CD4-positive, alpha-beta T cell (primary cell): ENCODE measurements around the gene ARL17A. TPM values are rescaled to one million over a fixed set of nuclear protein-coding genes. Genes with fewer than 3 reads are reported as not detected.
"Not testable (repeated sequence)": the region's sequence is repeated elsewhere in the genome, so short reads cannot be mapped to it uniquely, and the experiment has no call there.

Experiments used
- ATAC-seq: fragments of 200-7000 bp; cut with Tn5 transposase; one replicate; pipeline ENCODE4 v1.10.0; 2022; ENCODE audit warnings: mild to moderate bottlenecking; ENCODE audit not compliant: poor library complexity
- CTCF ChIA-PET: fragments of 350-600 bp; sonication (Branson Sonifier 250); formaldehyde crosslinking; loops from one replicate; lab custom pipeline; 2021; ENCODE audit warnings: antibody characterized with exemption, inconsistent platforms; lab: Charles Lee
- POLR2A ChIA-PET: fragments of 350-600 bp; sonication (Branson Sonifier 250); formaldehyde crosslinking; loops from one replicate; lab custom pipeline; 2021; ENCODE audit warnings: antibody characterized with exemption, inconsistent platforms; lab: Charles Lee
- DNase-seq, 14 experiments: peaks; one replicate each; pipeline ENCODE4 v3.0.0-alpha.2; 2013 to 2020; ENCODE audit warnings: mixed read lengths in 2 of 14
- H3K27ac ChIP-seq, 2 donors: one replicate each; pipeline versions ENCODE4 v1.5.1 to v1.7.0; 2013; ENCODE audit warnings: low read length in 2 of 2, low read depth in 1 of 2, mild to moderate bottlenecking in 1 of 2
- H3K27me3 ChIP-seq, 2 experiments: 1 replicate in 1 of 2; 2 replicates in 1 of 2; pipeline versions ENCODE4 v1.6.1 to v1.7.0; 2013; ENCODE audit warnings: low read length in 2 of 2, control low read depth in 1 of 2, mild to moderate bottlenecking in 1 of 2, moderate library complexity in 1 of 2; ENCODE audit not compliant: insufficient read depth in 2 of 2, control insufficient read depth in 1 of 2
- H3K36me3 ChIP-seq: one replicate; pipeline ENCODE4 v1.6.1; 2013; ENCODE audit warnings: low read length, control low read depth; ENCODE audit not compliant: insufficient read depth
- H3K4me1 ChIP-seq: one replicate; pipeline ENCODE4 v1.6.1; 2013; ENCODE audit warnings: low read length, control low read depth; ENCODE audit not compliant: insufficient read depth
- H3K4me3 ChIP-seq: one replicate; pipeline ENCODE4 v1.5.1; 2013; ENCODE audit warnings: mild to moderate bottlenecking, low read length, moderate library complexity
- H3K9me3 ChIP-seq, 2 experiments: 1 replicate in 1 of 2; 2 replicates in 1 of 2; pipeline versions ENCODE4 v1.6.1 to v1.7.0; 2013; ENCODE audit warnings: low read length in 2 of 2, mild to moderate bottlenecking in 2 of 2, control low read depth in 1 of 2, moderate library complexity in 1 of 2; ENCODE audit not compliant: control insufficient read depth in 1 of 2, insufficient read depth in 1 of 2
- H3K27ac Mint-ChIP-seq: one replicate; pipeline ENCODE4 v1.8.0; 2020; ENCODE audit warnings: mixed read lengths
- H3K27me3 Mint-ChIP-seq: one replicate; pipeline ENCODE4 v1.8.0; 2021; ENCODE audit warnings: mixed read lengths
- H3K36me3 Mint-ChIP-seq: one replicate; pipeline ENCODE4 v1.8.0; 2021; ENCODE audit warnings: low read depth, mixed read lengths
- H3K4me1 Mint-ChIP-seq: one replicate; pipeline ENCODE4 v1.8.0; 2021; ENCODE audit warnings: low read depth, mixed read lengths
- H3K4me3 Mint-ChIP-seq: one replicate; pipeline ENCODE4 v1.8.0; 2020; ENCODE audit warnings: mild to moderate bottlenecking, mixed read lengths
- H3K9me3 Mint-ChIP-seq: one replicate; pipeline ENCODE4 v1.8.0; 2020; ENCODE audit warnings: mixed read lengths
- intact Hi-C, 2 experiments: fragments of 100-400 bp; cut with DNase I in 1 of 2; cut with micrococcal nuclease in 1 of 2; formaldehyde crosslinking; loops; one replicate each; pipeline versions ENCODE4 v1.15.1 to v1.9.0; 2023 to 2025; cut with DNase I, micrococcal nuclease
- total RNA-seq, 174 experiments: library from RNA in 2 of 174; stranded (reverse) in 2 of 174; gene quantifications; one replicate each; pipeline ENCODE4 v1.2.3 and lab custom pipeline; 2021 to 2026

ARL17A gene
- total RNA-seq, 2 experiments from 2014 or later: 16.5 to 20.0 TPM

GRCh38 chr17:46481310-46481709 is 98.2 kb downstream of the ARL17A start:
- H3K4me3 ChIP-seq, CTCF ChIA-PET, H3K9me3 Mint-ChIP-seq, H3K36me3 ChIP-seq, H3K4me1 ChIP-seq, H3K27me3 Mint-ChIP-seq, H3K4me1 Mint-ChIP-seq, H3K9me3 ChIP-seq, H3K27ac Mint-ChIP-seq, intact Hi-C loops, H3K4me3 Mint-ChIP-seq, ATAC-seq, H3K36me3 Mint-ChIP-seq, DNase-seq, H3K27me3 ChIP-seq, H3K27ac ChIP-seq, POLR2A ChIA-PET: not testable (repeated sequence)

DNA sequence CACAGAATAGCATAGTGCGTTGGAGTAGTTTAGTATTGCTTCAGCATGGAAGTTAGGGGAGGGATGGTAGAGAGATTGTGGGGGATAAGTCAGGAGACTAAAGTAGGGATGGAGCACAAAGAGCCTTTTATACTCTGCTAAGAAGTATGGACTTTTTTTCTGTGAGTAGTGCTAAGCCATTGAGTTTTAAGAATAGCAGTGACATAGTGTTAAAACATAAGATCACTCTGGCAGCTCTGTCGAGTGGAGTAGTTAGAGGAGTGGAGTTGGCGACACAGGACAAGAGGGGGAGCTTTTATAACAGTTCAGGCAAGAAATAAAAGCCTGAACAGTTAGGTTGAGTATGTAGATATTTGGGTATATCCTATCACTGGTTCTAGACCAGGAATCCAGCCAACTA is 100.7 kb downstream of the ARL17A start:
- H3K4me1 Mint-ChIP-seq, CTCF ChIA-PET: not testable (repeated sequence)

GRCh38 chr17:46475583-46475982 is 103.9 kb downstream of the ARL17A start:
- H3K36me3 Mint-ChIP-seq, H3K36me3 ChIP-seq, H3K9me3 Mint-ChIP-seq, H3K4me1 ChIP-seq, H3K27me3 ChIP-seq, DNase-seq, H3K27me3 Mint-ChIP-seq, intact Hi-C loops, H3K27ac ChIP-seq, H3K4me3 ChIP-seq, H3K4me3 Mint-ChIP-seq, H3K9me3 ChIP-seq, H3K27ac Mint-ChIP-seq, POLR2A ChIA-PET, ATAC-seq, H3K4me1 Mint-ChIP-seq, CTCF ChIA-PET: not testable (repeated sequence)

More for the DNA sequence above, 100.7 kb downstream of the ARL17A start:
- H3K9me3 Mint-ChIP-seq, H3K4me3 ChIP-seq, POLR2A ChIA-PET, ATAC-seq, H3K4me3 Mint-ChIP-seq, intact Hi-C loops, H3K27ac ChIP-seq, DNase-seq, H3K36me3 Mint-ChIP-seq, H3K36me3 ChIP-seq, H3K27me3 Mint-ChIP-seq, H3K27me3 ChIP-seq, H3K4me1 ChIP-seq, H3K27ac Mint-ChIP-seq, H3K9me3 ChIP-seq: not testable (repeated sequence)

DNA sequence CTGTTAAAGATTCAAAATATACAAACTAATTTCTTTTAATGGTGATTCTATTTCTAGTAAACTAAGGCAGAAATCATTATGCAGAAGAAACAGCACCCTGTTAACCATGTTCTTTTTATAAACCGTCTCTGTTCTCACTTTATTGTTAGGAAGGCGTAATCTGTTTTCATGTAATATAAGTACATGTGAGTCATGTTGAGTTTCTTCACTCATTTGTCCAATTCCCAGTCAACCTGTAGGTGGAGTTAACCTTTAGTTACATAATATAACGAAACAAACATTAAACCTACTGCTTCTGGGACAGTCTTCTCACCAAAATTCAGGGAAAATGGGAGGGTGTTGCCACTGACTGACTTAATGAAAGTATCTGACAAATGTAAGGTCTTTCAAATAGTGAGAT is 105.0 kb downstream of the ARL17A start:
- H3K27me3 ChIP-seq, H3K36me3 Mint-ChIP-seq, H3K4me3 ChIP-seq, ATAC-seq, H3K27ac Mint-ChIP-seq, H3K9me3 Mint-ChIP-seq, H3K4me1 ChIP-seq, CTCF ChIA-PET, DNase-seq, H3K9me3 ChIP-seq, H3K27ac ChIP-seq, H3K4me1 Mint-ChIP-seq, POLR2A ChIA-PET, H3K36me3 ChIP-seq, H3K27me3 Mint-ChIP-seq, intact Hi-C loops, H3K4me3 Mint-ChIP-seq: not testable (repeated sequence)

- H3K27ac ChIP-seq, H3K9me3 Mint-ChIP-seq, CTCF ChIA-PET, H3K4me3 Mint-ChIP-seq, intact Hi-C loops, H3K27ac Mint-ChIP-seq, H3K9me3 ChIP-seq, H3K4me1 Mint-ChIP-seq, H3K4me3 ChIP-seq, H3K36me3 Mint-ChIP-seq, H3K4me1 ChIP-seq, POLR2A ChIA-PET, H3K36me3 ChIP-seq, H3K27me3 ChIP-seq, ATAC-seq, H3K27me3 Mint-ChIP-seq: not testable (repeated sequence)
- DNase-seq: peak in 1 of 14 experiments; percentile 0
Measured at GRCh38 chr17:46467618-46468017, 111.9 kb downstream of the ARL17A start.

Other genes with a start within 250 kb of the ARL17A start
- 10 to 100 TPM; 22.0 to 23.9 TPM for gene ARL17B, start 217.9 kb downstream of the ARL17A start, total RNA-seq
- gene LRRC37A2, start 67.2 kb downstream of the ARL17A start, total RNA-seq: 1 to 10 TPM; 8.9 to 9.1 TPM
- gene NSF, start 11.0 kb upstream of the ARL17A start, total RNA-seq: 10 to 100 TPM; 17.7 to 19.1 TPM
- gene WNT3, start 239.0 kb upstream of the ARL17A start, total RNA-seq: not detected